SU-DHL-6 (cell line): Measurements from ENCODE around the gene NFATC4.

Experiments used
- H2AFZ ChIP-seq: fragments of 200-600 bp; sonication (generic); 2 replicates; pipeline ENCODE4 v1.6.1; 2014; ENCODE audit warnings: low read depth, mild to moderate bottlenecking, moderate library complexity, mixed read lengths, antibody characterized with exemption, low read length; ENCODE audit not compliant: severe bottlenecking
- H3F3A ChIP-seq: fragments of 200-600 bp; shearing (Covaris generic); 2 replicates; pipeline ENCODE4 v1.6.0; 2016; ENCODE audit warnings: antibody characterized with exemption, mild to moderate bottlenecking; ENCODE audit not compliant: insufficient read depth
- H3K27ac ChIP-seq: fragments of 200-600 bp; sonication (generic); 2 replicates; pipeline ENCODE4 v1.5.1; 2016; ENCODE audit warnings: low read depth, mild to moderate bottlenecking, low read length, moderate library complexity, mixed read lengths
- H3K27me3 ChIP-seq: fragments of 200-600 bp; sonication (generic), shearing (Covaris generic); 2 replicates; pipeline ENCODE4 v1.6.0; 2014; ENCODE audit warnings: mild to moderate bottlenecking, low read length
- H3K36me3 ChIP-seq: fragments of 200-600 bp; sonication (generic); 2 replicates; pipeline ENCODE4 v1.6.1; 2014; ENCODE audit warnings: mild to moderate bottlenecking, low read length, mixed read lengths
- H3K4me2 ChIP-seq: fragments of 300-600, 200-600 bp; shearing (Covaris generic), sonication (generic); 2 replicates; pipeline ENCODE4 v1.6.0; 2014; ENCODE audit warnings: low read length, low read depth, mild to moderate bottlenecking; ENCODE audit not compliant: poor library complexity, severe bottlenecking
- H3K4me3 ChIP-seq: fragments of 200-600 bp; sonication (generic); 2 replicates; pipeline ENCODE4 v1.5.1; 2014; ENCODE audit warnings: antibody characterized with exemption, low read length, mild to moderate bottlenecking, mixed read lengths; ENCODE audit not compliant: insufficient read depth, poor library complexity, severe bottlenecking
- H3K79me2 ChIP-seq: fragments of 200-600 bp; sonication (generic); 2 replicates; pipeline ENCODE4 v1.6.1; 2014; ENCODE audit warnings: mild to moderate bottlenecking, low read length, moderate library complexity; ENCODE audit not compliant: insufficient read depth
- H3K9ac ChIP-seq: fragments of 200-600 bp; sonication (generic); 2 replicates; pipeline ENCODE4 v1.7.0; 2014; ENCODE audit warnings: mild to moderate bottlenecking, low read length
- H3K9me2 ChIP-seq: fragments of 200-600 bp; sonication (generic); replicated peaks from 2 replicates; pipeline ENCODE4 v1.6.1; 2014; ENCODE audit warnings: low read length; ENCODE audit not compliant: insufficient read depth
- H3K9me3 ChIP-seq: fragments of 200-600 bp; sonication (generic); 2 replicates; pipeline ENCODE4 v1.6.1; 2014; ENCODE audit warnings: low read length, mixed read lengths; ENCODE audit not compliant: insufficient read depth
- H4K20me1 ChIP-seq: fragments of 200-600 bp; sonication (generic); 2 replicates; pipeline ENCODE4 v1.6.1; 2014; ENCODE audit warnings: low read depth, mild to moderate bottlenecking, antibody characterized with exemption, low read length, moderate library complexity, mixed read lengths
- CTCF ChIP-seq: fragments of 200-600 bp; sonication (generic); IDR thresholded peaks from one replicate; pipeline ENCODE4 v1.5.1; 2017; ENCODE audit warnings: antibody characterized with exemption, mild to moderate bottlenecking, low read length, moderate library complexity; ENCODE audit not compliant: insufficient read depth, poor library complexity, severe bottlenecking
- EZH2phosphoT487 ChIP-seq: fragments of 200-600 bp; sonication (generic), shearing (Covaris generic); conservative IDR thresholded peaks from 2 replicates; pipeline ENCODE4 v1.6.1; 2018; ENCODE audit warnings: mild to moderate bottlenecking, antibody characterized with exemption, low read length, moderate library complexity, mixed read lengths

Gene NFATC4

GRCh38 chr14:24347134-24347533 is 20.9 kb upstream of the NFATC4 start:
- Histone ChIP-seq H2AFZ (no peak overlapping the region), H3K27ac (no peak overlapping the region), H3K9ac (no peak overlapping the region), H3K4me2 (no peak overlapping the region), H3K9me3 (no peaks in the 10 kb centered on the region), H3K4me3 (no peak overlapping the region), H3K27me3 (no peaks in the 10 kb centered on the region), H3K79me2 (no peaks in the 10 kb centered on the region), H3K36me3 (no peaks in the 10 kb centered on the region), H3F3A (no peaks in the 10 kb centered on the region), H3K9me2 (no peaks in the 10 kb centered on the region), H4K20me1 (no peaks in the 10 kb centered on the region)
- TF ChIP-seq CTCF (no peak), EZH2phosphoT487 (no peak)

GRCh38 chr14:24348186-24348585 is 19.8 kb upstream of the NFATC4 start:
- H3K79me2 ChIP-seq, result no peaks in the 10 kb centered on the region
- no peak for TF ChIP-seq CTCF
- no peak for TF ChIP-seq EZH2phosphoT487
- no peaks in the 10 kb centered on the region for H3K9me3 ChIP-seq
- no peak overlapping the region for H3K4me2 ChIP-seq
- H3K27me3 ChIP-seq, result no peaks in the 10 kb centered on the region
- H3K4me3 ChIP-seq, result no peak overlapping the region
- H4K20me1 ChIP-seq, result no peaks in the 10 kb centered on the region
- H3F3A ChIP-seq, result no peaks in the 10 kb centered on the region
- H2AFZ ChIP-seq, result no peak overlapping the region
- no peaks in the 10 kb centered on the region for H3K36me3 ChIP-seq
- no peak overlapping the region for H3K9ac ChIP-seq
- no peak overlapping the region for H3K27ac ChIP-seq
- no peaks in the 10 kb centered on the region for H3K9me2 ChIP-seq

GRCh38 chr14:24349742-24350141 is 18.2 kb upstream of the NFATC4 start:
- Histone ChIP-seq H3K9ac (no peak overlapping the region), H3K27me3 (no peaks in the 10 kb centered on the region), H3K4me3 (no peak overlapping the region), H3K4me2 (no peak overlapping the region), H4K20me1 (no peaks in the 10 kb centered on the region), H3F3A (no peaks in the 10 kb centered on the region), H3K36me3 (no peaks in the 10 kb centered on the region), H2AFZ (no peak overlapping the region), H3K9me3 (no peaks in the 10 kb centered on the region), H3K27ac (no peak overlapping the region), H3K9me2 (no peaks in the 10 kb centered on the region), H3K79me2 (no peaks in the 10 kb centered on the region)
- TF ChIP-seq CTCF, result no peak
- TF ChIP-seq EZH2phosphoT487, result no peak

- no peak overlapping the region for H3K9ac ChIP-seq
- no peaks in the 10 kb centered on the region for H3K27me3 ChIP-seq
- H3K27ac ChIP-seq, result no peak overlapping the region
- H3K79me2 ChIP-seq, result no peaks in the 10 kb centered on the region
- H3K4me3 ChIP-seq, result no peak overlapping the region
- no peak overlapping the region for H3K4me2 ChIP-seq
- no peak for TF ChIP-seq CTCF
- no peak for TF ChIP-seq EZH2phosphoT487
- H3K36me3 ChIP-seq, result no peaks in the 10 kb centered on the region
- no peaks in the 10 kb centered on the region for H3K9me2 ChIP-seq
- no peak overlapping the region for H2AFZ ChIP-seq
- H3K9me3 ChIP-seq, result no peaks in the 10 kb centered on the region
- H3F3A ChIP-seq, result no peaks in the 10 kb centered on the region
- H4K20me1 ChIP-seq, result no peaks in the 10 kb centered on the region
Observed at GRCh38 chr14:24351517-24351916, 16.5 kb upstream of the NFATC4 start.
